ENCODE data around the gene RXRB.

DNA sequence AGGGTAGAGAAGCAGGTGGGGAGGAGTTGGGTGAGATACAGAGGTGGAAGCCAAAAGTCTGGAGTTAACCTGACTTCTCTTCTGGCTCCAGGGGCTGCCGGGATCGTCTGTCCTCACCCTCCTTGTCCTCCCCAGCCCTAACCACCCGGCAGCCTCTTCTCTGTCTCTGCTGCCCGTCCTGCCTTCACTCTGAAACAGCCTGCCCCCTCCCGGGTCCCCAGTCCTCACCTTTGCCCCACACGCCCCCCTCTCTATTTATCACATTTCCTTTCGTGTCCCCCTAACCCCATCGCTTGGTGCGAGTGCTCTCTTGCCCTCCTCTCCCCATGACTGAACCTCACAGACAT is 13.5 kb upstream of the RXRB start:
- TF ChIP-seq, protein P1, sequence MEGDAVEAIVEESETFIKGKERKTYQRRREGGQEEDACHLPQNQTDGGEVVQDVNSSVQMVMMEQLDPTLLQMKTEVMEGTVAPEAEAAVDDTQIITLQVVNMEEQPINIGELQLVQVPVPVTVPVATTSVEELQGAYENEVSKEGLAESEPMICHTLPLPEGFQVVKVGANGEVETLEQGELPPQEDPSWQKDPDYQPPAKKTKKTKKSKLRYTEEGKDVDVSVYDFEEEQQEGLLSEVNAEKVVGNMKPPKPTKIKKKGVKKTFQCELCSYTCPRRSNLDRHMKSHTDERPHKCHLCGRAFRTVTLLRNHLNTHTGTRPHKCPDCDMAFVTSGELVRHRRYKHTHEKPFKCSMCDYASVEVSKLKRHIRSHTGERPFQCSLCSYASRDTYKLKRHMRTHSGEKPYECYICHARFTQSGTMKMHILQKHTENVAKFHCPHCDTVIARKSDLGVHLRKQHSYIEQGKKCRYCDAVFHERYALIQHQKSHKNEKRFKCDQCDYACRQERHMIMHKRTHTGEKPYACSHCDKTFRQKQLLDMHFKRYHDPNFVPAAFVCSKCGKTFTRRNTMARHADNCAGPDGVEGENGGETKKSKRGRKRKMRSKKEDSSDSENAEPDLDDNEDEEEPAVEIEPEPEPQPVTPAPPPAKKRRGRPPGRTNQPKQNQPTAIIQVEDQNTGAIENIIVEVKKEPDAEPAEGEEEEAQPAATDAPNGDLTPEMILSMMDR (IDR thresholded peaks at IDR 0.05) = no peak
- no peak for TF ChIP-seq POLR2A (IDR thresholded peaks at IDR 0.05)

Data from right lobe of liver (tissue), 4 donors.